Pons (tissue), 1 donor: ENCODE data around the gene UBE2J2.

Source experiments
- DNase-seq: peaks from one replicate; pipeline ENCODE4 v3.0.0-alpha.2; 2016; ENCODE audit warnings: low spot score

Gene UBE2J2

GRCh38 chr1:1295154-1295923 lies 21.7 kb upstream of the UBE2J2 start:
- no peak for DNase-seq

- no peak for DNase-seq
These were observed 20.7 kb upstream of the UBE2J2 start for GRCh38 chr1:1294250-1294890.

GRCh38 chr1:1293263-1294249 lies 19.9 kb upstream of the UBE2J2 start:
- DNase-seq: no peak

GRCh38 chr1:1292851-1293250 lies 19.2 kb upstream of the UBE2J2 start:
- no peak for DNase-seq

- DNase-seq: no peak
These were observed 18.8 kb upstream of the UBE2J2 start for GRCh38 chr1:1292442-1292779.

DNA sequence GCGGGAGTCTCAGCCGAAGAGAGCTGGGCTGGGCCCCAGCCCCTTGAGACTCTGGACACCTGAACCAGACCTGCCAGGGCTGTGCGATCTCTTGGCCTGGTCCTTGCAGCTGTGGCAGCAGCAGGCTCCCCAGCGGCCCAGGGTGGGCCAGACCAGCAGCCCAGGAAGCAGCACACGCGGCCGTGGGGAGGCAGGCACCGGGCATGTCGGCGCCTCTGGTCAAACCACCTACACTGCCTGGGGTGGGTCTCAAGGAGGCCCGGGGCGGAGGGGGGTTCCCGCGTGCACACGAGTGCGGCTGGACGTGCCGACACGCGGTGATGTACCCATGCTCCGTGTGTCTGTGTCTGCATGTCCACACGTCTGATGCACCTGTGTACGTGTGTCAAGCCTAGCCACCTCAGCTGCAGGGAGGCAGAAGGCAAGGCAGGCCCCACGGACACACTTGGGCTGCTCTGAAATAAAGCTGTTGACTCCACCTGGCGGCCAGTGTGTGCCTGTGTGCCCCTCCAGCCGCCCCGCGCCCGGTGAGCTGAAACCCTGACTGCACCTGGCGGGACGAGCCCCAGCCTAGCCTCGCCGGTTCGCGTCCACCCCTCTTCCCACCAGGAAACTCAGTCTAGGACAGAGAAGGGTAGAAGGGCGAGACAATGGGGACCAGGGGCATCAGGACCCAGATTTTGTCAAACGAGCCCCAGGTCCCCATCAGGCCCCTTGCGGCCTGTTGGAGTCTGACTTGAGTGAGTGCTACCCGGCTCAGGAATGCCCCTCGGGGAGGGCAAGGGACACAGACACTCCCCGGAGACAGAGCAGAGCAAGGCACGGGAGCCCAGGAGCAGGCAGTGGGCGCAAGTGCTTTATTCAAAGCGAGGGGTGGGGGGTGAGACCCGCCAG lies 18.1 kb upstream of the UBE2J2 start:
- no peak for DNase-seq

DNA sequence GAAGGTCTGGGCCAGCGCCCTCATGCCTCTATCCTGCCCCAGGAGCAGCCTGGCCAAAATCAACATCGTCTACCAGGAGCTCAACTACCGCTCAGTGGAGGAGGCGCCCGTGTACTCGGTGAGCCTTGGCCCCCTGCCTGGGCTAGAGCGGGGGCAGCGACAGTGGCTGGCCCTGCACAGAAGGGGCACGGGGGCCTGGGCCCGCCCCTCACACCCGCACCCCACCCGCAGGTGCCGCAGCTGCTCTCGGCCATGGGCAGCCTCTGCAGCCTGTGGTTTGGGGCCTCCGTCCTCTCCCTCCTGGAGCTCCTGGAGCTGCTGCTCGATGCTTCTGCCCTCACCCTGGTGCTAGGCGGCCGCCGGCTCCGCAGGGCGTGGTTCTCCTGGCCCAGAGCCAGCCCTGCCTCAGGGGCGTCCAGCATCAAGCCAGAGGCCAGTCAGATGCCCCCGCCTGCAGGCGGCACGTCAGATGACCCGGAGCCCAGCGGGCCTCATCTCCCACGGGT lies 17.4 kb upstream of the UBE2J2 start:
- no peak for DNase-seq

GRCh38 chr1:1290238-1290731 lies 16.6 kb upstream of the UBE2J2 start:
- DNase-seq: no peak

DNA sequence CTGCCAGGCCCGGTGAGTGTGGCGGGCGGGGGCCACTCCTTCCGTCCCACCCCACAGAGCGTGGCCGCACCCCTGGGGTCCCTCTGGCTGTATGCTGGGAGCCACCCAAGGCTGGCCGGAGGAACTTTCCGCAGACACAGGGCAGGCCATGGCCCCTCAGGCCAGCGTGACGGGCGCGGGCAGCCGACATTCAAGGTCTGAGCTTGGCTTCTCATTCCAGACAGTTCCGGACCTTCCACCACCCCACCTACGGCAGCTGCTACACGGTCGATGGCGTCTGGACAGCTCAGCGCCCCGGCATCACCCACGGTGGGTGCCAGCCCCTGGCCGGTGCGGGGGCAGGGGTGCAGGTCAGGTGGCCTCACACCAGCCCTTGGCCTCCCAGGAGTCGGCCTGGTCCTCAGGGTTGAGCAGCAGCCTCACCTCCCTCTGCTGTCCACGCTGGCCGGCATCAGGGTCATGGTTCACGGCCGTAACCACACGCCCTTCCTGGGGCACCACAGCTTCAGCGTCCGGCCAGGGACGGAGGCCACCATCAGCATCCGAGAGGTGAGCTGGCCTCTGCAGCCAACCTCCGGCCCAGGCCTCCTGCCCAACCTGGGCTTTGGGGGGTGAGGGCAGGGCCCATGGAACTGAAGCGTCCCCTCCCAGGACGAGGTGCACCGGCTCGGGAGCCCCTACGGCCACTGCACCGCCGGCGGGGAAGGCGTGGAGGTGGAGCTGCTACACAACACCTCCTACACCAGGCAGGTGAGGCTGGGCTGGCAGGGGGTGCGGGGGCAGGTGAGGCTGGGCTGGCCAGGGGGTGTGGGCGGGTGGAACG lies 13.8 kb upstream of the UBE2J2 start:
- no peak for DNase-seq

DNA sequence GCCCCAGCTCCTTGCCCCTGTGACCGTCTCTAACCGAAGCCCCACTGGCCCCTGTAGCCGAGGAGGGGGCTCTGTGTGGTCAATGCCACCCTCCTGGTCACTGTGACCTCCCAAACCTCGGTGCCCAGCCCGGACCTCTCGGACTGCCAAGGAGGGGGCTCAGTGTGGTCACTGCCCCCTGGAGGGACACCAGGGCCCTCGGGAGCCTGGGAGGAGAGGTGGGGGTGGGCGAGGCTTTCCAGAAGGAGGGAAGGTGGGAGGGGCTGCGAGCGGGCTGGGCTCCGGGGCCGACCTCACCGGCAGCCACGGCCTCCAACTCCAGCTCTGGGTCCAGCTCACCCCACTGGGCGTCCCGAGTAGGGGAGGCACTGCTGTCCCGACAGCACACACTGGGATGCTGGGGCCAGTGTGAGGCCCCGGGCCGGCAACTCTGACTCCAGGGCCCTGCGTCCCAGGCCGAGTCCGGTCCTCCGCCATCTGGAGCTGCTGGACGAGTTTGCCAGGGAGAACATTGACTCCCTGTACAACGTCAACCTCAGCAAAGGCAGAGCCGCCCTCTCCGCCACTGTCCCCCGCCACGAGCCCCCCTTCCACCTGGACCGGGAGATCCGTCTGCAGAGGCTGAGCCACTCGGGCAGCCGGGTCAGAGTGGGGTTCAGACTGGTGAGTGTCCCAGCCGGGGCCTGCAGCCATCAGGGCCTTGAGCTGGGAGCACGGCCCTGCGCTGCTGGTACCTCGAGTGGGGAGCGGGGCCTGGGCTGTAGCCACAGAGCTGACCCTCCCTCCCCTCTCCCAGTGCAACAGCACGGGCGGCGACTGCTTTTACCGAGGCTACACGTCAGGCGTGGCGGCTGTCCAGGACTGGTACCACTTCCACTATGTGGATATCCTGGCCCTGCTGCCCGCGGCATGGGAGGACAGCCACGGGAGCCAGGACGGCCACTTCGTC lies 12.9 kb upstream of the UBE2J2 start:
- no peak for DNase-seq

GRCh38 chr1:1285611-1286311 lies 12.1 kb upstream of the UBE2J2 start:
- DNase-seq: no peak

DNA sequence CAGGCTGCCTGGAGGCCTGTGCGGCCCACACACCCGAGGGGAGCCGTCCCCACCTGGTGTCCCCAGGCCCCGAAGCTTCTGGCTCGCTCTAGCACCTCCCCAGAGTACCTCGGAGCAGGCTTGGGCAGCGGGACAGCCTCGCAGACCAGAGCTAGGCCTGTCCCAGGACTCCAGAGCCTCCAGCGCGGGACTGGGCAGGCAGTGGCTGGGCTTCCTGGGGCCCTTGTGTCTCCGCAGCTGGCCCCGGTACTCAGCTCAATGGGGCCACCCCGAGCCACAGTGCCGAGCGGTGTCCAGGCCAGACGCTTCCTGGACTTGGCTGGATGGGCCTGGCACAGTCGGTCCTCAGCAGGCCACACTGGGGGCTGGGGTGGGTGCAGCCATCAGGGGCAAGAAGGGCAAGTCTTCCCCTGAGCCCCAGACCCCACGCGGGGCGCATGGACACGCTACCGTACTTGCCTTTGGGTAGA lies 11.5 kb upstream of the UBE2J2 start:
- DNase-seq: no peak

- DNase-seq: no peak
These were observed 10.8 kb upstream of the UBE2J2 start for GRCh38 chr1:1284221-1285101.

- DNase-seq: no peak
These were observed 10.2 kb upstream of the UBE2J2 start for GRCh38 chr1:1283821-1284220.

GRCh38 chr1:1282998-1283397 lies 9.3 kb upstream of the UBE2J2 start:
- no peak for DNase-seq

DNA sequence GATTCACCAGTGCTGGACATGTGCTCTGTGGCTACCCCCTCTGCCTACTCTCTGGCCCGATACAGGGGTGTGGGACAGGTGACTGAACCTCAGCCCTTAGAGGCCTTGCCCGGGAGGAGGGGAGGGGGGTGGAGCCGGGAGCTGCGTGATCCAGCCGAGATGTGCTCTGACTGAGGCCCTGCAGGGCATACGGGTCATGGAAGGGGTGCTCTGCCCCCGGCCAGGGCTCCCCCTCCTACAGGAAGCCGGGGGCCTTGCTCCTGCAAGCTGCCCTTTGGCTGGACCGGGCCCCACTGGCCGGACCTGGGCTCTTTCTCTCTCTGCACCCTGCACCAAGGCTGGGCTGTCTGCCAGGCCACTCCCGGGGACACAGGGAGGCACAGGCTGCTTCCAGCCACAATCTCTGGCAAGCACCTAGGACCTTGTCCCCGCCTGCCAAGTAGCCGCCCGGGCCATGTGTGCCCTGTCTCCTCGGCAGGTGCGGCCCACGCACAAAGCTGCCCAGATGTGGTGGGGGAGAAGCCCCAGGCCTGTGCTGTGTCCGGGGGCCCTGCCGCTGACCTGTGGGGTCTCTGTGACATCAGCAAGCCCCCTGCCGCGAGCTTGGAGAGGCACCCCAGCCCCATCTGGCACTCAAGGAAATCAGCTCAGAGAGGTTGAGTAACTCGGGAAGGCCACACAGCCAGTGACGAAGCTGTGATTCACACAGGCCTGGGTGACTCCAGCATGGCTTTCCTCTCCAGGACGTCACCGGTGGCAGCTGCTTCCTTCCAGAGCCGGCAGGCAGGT lies 8.1 kb upstream of the UBE2J2 start:
- DNase-seq: no peak
